ENCODE results near the gene CDK4. TPM values are rescaled to one million over a fixed set of nuclear protein-coding genes. Genes with fewer than 3 reads are reported as not detected.

Gene CDK4
- polyA plus RNA-seq, 1 donor (not counting 4 experiments of a cell fraction or from before 2014, with no cell fraction given), result 146 TPM

- H2AFZ ChIP-seq (ENCODE audit: control insufficient read depth, low read length), result peak overlapping the region; percentile 31
- H3K9ac ChIP-seq (ENCODE audit: control insufficient read depth, extremely low read depth, insufficient read depth, low read length), result peak overlapping the region; percentile 99
- H3K4me1 ChIP-seq (ENCODE audit: control insufficient read depth, extremely low read depth, insufficient read depth, low read length), result peaks cover 16% of the 10 kb centered on the region
- FAIRE-seq (no peak), DNase-seq (ENCODE audit: low read depth, low spot score) (no peak)
- peak overlapping the region; percentile 94 for H3K4me2 ChIP-seq (ENCODE audit: control insufficient read depth, extremely low read depth, insufficient read depth, low read depth, low read length)
- peaks cover 5% of the 10 kb centered on the region for H3K27me3 ChIP-seq (ENCODE audit: control insufficient read depth, extremely low read depth, insufficient read depth, low read length)
- no peaks in the 10 kb centered on the region for H3K9me3 ChIP-seq (ENCODE audit: control insufficient read depth, low read depth, low read length)
- dilution Hi-C loops (cut with MboI; ENCODE audit: extremely low pct_ligation_motif_present, low sequenced_read_pairs), result loop anchor here (25.0 kb wide), 1 partner anchor 158 kb away; the partner anchor contains the start of gene PIP4K2C
- peak overlapping the region; percentile 81 to 99 (median 97) for H3K4me3 ChIP-seq (ENCODE audit: control insufficient read depth in 2 of 3, extremely low read depth in 1 of 3, insufficient read depth in 2 of 3, low read depth in 1 of 3, low read length in 3 of 3)
- H3K79me2 ChIP-seq (ENCODE audit: control insufficient read depth, insufficient read depth, low read length), result peaks cover 18% of the 10 kb centered on the region
- TF ChIP-seq EZH2 (IDR thresholded peaks at IDR 0.05; ENCODE audit: low read length) (no peak), CTCF (optimal IDR thresholded peaks at IDR 0.05 in 1 of 3, IDR thresholded peaks at IDR 0.05 in 1 of 3, conservative IDR thresholded peaks at IDR 0.05 in 1 of 3; ENCODE audit: extremely low read depth in 1 of 3, insufficient read depth in 2 of 3, low read length in 3 of 3) (no peak)
- no peaks in the 10 kb centered on the region for H4K20me1 ChIP-seq (ENCODE audit: control insufficient read depth, extremely low read depth, insufficient read depth, low read length)
- H3K27ac ChIP-seq (ENCODE audit: control insufficient read depth, insufficient read depth, low read length), result peak overlapping the region; percentile 98
- H3K9me1 ChIP-seq (ENCODE audit: control insufficient read depth, extremely low read depth, insufficient read depth, low read length), result no peaks in the 10 kb centered on the region
- H3K36me3 ChIP-seq (ENCODE audit: control insufficient read depth in 2 of 2, extremely low read depth in 1 of 2, insufficient read depth in 2 of 2, low read length in 2 of 2), result peaks cover 11 to 16% of the 10 kb centered on the region in 2 experiments
These were observed 6.6 kb downstream of the CDK4 start for GRCh38 chr12:57745485-57745881.

DNA sequence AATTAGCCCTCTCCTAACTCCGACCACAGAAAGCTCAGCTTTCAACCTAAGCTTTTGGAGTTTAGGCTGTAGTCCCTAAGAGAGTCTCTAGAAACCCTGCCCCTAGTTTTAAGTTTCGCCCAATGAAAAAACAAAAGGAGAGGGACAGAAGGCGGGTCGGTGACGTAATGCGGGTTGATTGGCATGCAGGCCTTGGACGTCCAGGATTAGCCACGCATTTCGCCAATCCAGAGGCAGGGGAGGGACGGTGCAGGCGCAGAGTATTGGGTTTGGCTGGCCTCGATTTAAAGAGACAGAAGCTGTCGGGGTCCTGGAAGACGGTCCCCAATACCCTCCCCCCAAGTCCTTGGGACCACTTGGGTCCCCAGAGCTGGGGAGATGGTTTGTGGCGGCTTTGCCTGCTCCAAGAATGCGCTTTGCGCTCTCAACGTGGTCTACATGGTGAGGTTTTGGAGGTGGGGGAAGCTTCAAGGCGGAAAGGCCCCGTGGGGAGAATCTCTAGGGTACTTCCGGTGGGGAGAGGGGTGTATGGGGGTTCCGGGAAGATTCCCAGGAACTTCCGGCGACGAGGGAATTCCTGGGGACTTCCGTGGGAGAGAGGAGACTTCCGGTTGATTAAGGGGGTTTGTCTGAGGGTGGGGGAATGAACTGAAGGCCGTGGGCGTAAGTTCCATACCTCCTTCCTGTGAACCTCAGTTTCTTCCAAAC is 7.2 kb downstream of the CDK4 start, which contains the start of gene TSPAN31:
Gene TSPAN31 (plus strand): TSS at position 263 of the 708 bp plus-strand sequence. CDS start 116 bp downstream, at position 379.
- Histone ChIP-seq H3K9ac (ENCODE audit: control insufficient read depth, extremely low read depth, insufficient read depth, low read length) (peak within 1 kb of the TSS; percentile 99), H3K9me1 (ENCODE audit: control insufficient read depth, extremely low read depth, insufficient read depth, low read length) (no peaks in the 10 kb centered on the region), H4K20me1 (ENCODE audit: control insufficient read depth, extremely low read depth, insufficient read depth, low read length) (no peaks in the 10 kb centered on the region), H3K79me2 (ENCODE audit: control insufficient read depth, insufficient read depth, low read length) (peaks cover 13% of the 10 kb centered on the region), H3K4me1 (ENCODE audit: control insufficient read depth, extremely low read depth, insufficient read depth, low read length) (peaks cover 16% of the 10 kb centered on the region), H3K4me3 (ENCODE audit: control insufficient read depth in 2 of 3, extremely low read depth in 1 of 3, insufficient read depth in 2 of 3, low read depth in 1 of 3, low read length in 3 of 3) (peak within 1 kb of the TSS; percentile 81 to 99 (median 97)), H3K9me3 (ENCODE audit: control insufficient read depth, low read depth, low read length) (no peaks in the 10 kb centered on the region), H3K27ac (ENCODE audit: control insufficient read depth, insufficient read depth, low read length) (peak within 1 kb of the TSS; percentile 98), H3K36me3 (ENCODE audit: control insufficient read depth in 2 of 2, extremely low read depth in 1 of 2, insufficient read depth in 2 of 2, low read length in 2 of 2) (peaks cover 11 to 12% of the 10 kb centered on the region in 2 experiments), H3K27me3 (ENCODE audit: control insufficient read depth, extremely low read depth, insufficient read depth, low read length) (peaks cover 10% of the 10 kb centered on the region), H2AFZ (ENCODE audit: control insufficient read depth, low read length) (peak within 1 kb of the TSS; percentile 90), H3K4me2 (ENCODE audit: control insufficient read depth, extremely low read depth, insufficient read depth, low read depth, low read length) (peak within 1 kb of the TSS; percentile 94)
- FAIRE-seq (peak; percentile 82), DNase-seq (ENCODE audit: low read depth, low spot score) (no peak)
- dilution Hi-C loops (cut with MboI; ENCODE audit: extremely low pct_ligation_motif_present, low sequenced_read_pairs), result loop anchor here (25.0 kb wide), 1 partner anchor 158 kb away; the partner anchor contains the start of gene PIP4K2C
- TF ChIP-seq EZH2 (IDR thresholded peaks at IDR 0.05; ENCODE audit: low read length), result no peak
- TF ChIP-seq CTCF (optimal IDR thresholded peaks at IDR 0.05 in 1 of 3, IDR thresholded peaks at IDR 0.05 in 1 of 3, conservative IDR thresholded peaks at IDR 0.05 in 1 of 3; ENCODE audit: extremely low read depth in 1 of 3, insufficient read depth in 2 of 3, low read length in 3 of 3), result no peak
